MM.1S (cell line): ENCODE measurements around the gene ITPKA.

Experiments
- DNase-seq: peaks from one replicate; pipeline ENCODE4 v3.0.0-alpha.2; 2015
- H2AFZ ChIP-seq: fragments of 300-600 bp; sonication (generic); 2 replicates; pipeline ENCODE4 v1.6.0; 2016; ENCODE audit warnings: antibody characterized with exemption, low read length
- H3F3A ChIP-seq: fragments of 300-600 bp; sonication (generic); 2 replicates; pipeline ENCODE4 v1.6.1; 2016; ENCODE audit warnings: mild to moderate bottlenecking, antibody characterized with exemption, low read length, moderate library complexity, mixed read lengths; ENCODE audit not compliant: insufficient read depth
- H3K27ac ChIP-seq: fragments of 300-600 bp; sonication (generic); 2 replicates; pipeline ENCODE4 v1.5.1; 2016; ENCODE audit warnings: mild to moderate bottlenecking, low read length
- H3K27me3 ChIP-seq: fragments of 300-600 bp; sonication (generic); replicated peaks from 2 replicates; pipeline ENCODE4 v1.6.0; 2016; ENCODE audit warnings: low read length; ENCODE audit not compliant: insufficient read depth
- H3K36me3 ChIP-seq: fragments of 300-600 bp; sonication (generic); replicated peaks from 2 replicates; pipeline ENCODE4 v1.6.1; 2016; ENCODE audit warnings: mild to moderate bottlenecking, low read length, mixed read lengths; ENCODE audit not compliant: insufficient read depth
- H3K4me1 ChIP-seq: fragments of 300-600 bp; sonication (generic); 2 replicates; pipeline ENCODE4 v1.6.1; 2016; ENCODE audit warnings: low read length, mixed read lengths
- H3K4me2 ChIP-seq: fragments of 300-600 bp; sonication (generic); 2 replicates; pipeline ENCODE4 v1.6.0; 2016; ENCODE audit warnings: low read depth, low read length
- H3K4me3 ChIP-seq: fragments of 300-600 bp; sonication (generic); 2 replicates; pipeline ENCODE4 v1.5.1; 2016; ENCODE audit warnings: low read length, mixed read lengths
- H3K79me2 ChIP-seq: fragments of 300-600 bp; sonication (generic); 2 replicates; pipeline ENCODE4 v1.6.1; 2016; ENCODE audit warnings: mixed run types, low read length, mixed read lengths
- H3K9ac ChIP-seq: fragments of 300-600 bp; sonication (generic); 2 replicates; pipeline ENCODE4 v1.6.1; 2016; ENCODE audit warnings: low read length, mixed read lengths
- H3K9me2 ChIP-seq: fragments of 300-600 bp; sonication (generic); replicated peaks from 2 replicates; pipeline ENCODE4 v1.6.1; 2016; ENCODE audit warnings: mild to moderate bottlenecking, low read length, mixed read lengths; ENCODE audit not compliant: insufficient read depth
- H3K9me3 ChIP-seq: fragments of 300-600 bp; sonication (generic); replicated peaks from 2 replicates; pipeline ENCODE4 v1.6.1; 2016; ENCODE audit warnings: mild to moderate bottlenecking, low read length, mixed read lengths; ENCODE audit not compliant: insufficient read depth
- H4K20me1 ChIP-seq: fragments of 300-600 bp; sonication (generic); 2 replicates; pipeline ENCODE4 v1.6.1; 2016; ENCODE audit warnings: mild to moderate bottlenecking, low read length, moderate library complexity, mixed read lengths; ENCODE audit not compliant: insufficient read depth
- CTCF ChIP-seq: fragments of 300-600 bp; sonication (generic); IDR thresholded peaks from 2 replicates; pipeline ENCODE4 v1.5.1; 2016; ENCODE audit warnings: antibody characterized with exemption, low read length, mixed read lengths
- EZH2 ChIP-seq: fragments of 300-600 bp; sonication (generic); optimal IDR thresholded peaks from 2 replicates; pipeline ENCODE3; 2017; ENCODE audit warnings: low read depth, mild to moderate bottlenecking, antibody characterized with exemption, low read length, mixed read lengths
- EZH2phosphoT487 ChIP-seq: fragments of 300-600 bp; sonication (generic); IDR thresholded peaks from 2 replicates; pipeline ENCODE4 v1.6.1; 2018; ENCODE audit warnings: antibody characterized with exemption, low read length

Gene ITPKA

DNA sequence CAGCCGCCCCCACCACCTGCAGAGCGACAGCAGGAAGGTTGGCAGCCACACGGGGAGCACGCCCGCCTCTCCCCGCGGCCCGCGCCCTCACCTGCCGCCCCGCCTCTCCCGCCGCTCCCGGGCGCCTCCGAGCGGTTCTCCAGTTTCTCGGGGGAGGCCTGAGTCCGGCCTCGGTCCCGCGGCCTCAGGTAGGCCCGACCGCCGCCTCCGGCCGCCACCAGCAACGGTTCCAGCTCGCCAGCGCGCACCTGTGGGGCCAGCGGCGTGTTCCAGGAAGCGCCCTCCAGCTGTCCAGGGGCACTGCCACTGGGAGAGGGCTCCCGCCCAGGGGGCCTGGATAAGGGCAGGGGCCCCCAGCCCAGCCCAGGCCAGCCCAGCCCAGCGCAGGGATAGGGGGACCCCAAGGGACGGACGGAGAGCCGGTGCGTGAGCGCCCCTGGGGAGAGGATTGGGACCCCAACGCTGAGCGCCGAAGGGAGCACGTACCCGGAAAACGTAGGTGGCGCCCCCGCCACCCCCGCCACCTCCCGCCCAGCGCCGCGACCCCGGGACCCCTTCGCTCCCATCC lies 17.7 kb downstream of the ITPKA start:
- no peak overlapping the region for H3K4me3 ChIP-seq

DNA sequence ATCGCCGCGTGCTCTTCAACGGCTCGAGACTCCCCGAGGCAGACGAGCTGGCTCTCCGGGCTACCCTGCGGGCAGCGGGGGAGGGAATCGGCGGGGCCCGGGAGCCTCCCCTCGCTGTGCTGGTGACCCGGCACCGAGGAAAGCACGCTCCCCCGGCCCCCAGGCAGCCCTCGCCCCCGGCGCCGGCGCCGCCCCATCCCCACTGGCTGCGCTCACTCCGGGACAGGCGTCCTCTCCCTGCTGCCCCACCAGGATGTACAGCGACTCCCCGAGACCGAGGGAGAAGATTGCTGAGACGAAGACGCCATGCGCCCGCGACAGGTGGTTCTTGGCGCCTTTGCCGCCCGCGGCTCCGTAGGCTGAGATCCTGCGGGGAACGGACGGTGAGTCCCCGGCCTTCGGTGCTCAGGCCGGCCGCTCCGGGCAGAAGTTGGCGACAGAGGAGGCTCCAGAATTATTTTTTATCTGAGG lies 18.3 kb downstream of the ITPKA start:
- no peak overlapping the region for H3K4me3 ChIP-seq
- H3K4me1 ChIP-seq = no peaks in the 10 kb centered on the region
- H3K27ac ChIP-seq = no peak overlapping the region
- H3K9ac ChIP-seq = no peak overlapping the region
- peaks cover 12% of the 10 kb centered on the region for H3K27me3 ChIP-seq
- H2AFZ ChIP-seq = no peak overlapping the region
- TF ChIP-seq EZH2 (no peak), CTCF (no peak), EZH2phosphoT487 (no peak)
- no peaks in the 10 kb centered on the region for H3K79me2 ChIP-seq
- H4K20me1 ChIP-seq = no peaks in the 10 kb centered on the region
- no peak overlapping the region for H3K4me2 ChIP-seq
- H3F3A ChIP-seq = no peaks in the 10 kb centered on the region
- DNase-seq = no peak
- no peaks in the 10 kb centered on the region for H3K9me3 ChIP-seq
- H3K36me3 ChIP-seq = no peaks in the 10 kb centered on the region
- no peaks in the 10 kb centered on the region for H3K9me2 ChIP-seq

More for the DNA sequence above, 17.7 kb downstream of the ITPKA start:
- H4K20me1 ChIP-seq = no peaks in the 10 kb centered on the region
- no peak overlapping the region for H3K27ac ChIP-seq
- H3K9me2 ChIP-seq = no peaks in the 10 kb centered on the region
- H3K79me2 ChIP-seq = no peaks in the 10 kb centered on the region
- H3K9me3 ChIP-seq = no peaks in the 10 kb centered on the region
- H3K27me3 ChIP-seq = peaks cover 12% of the 10 kb centered on the region
- TF ChIP-seq EZH2 = no peak
- no peak for TF ChIP-seq CTCF
- no peak for TF ChIP-seq EZH2phosphoT487
- H2AFZ ChIP-seq = no peak overlapping the region
- no peak overlapping the region for H3K9ac ChIP-seq
- H3F3A ChIP-seq = no peaks in the 10 kb centered on the region
- no peak overlapping the region for H3K4me2 ChIP-seq
- no peaks in the 10 kb centered on the region for H3K36me3 ChIP-seq
- no peak for DNase-seq
- H3K4me1 ChIP-seq = no peaks in the 10 kb centered on the region

GRCh38 chr15:41512512-41512939 lies 18.9 kb downstream of the ITPKA start:
- no peaks in the 10 kb centered on the region for H3K79me2 ChIP-seq
- no peaks in the 10 kb centered on the region for H3K36me3 ChIP-seq
- H3K4me3 ChIP-seq = peak overlapping the region; percentile 36
- H3K9me3 ChIP-seq = no peaks in the 10 kb centered on the region
- H3K4me1 ChIP-seq = no peaks in the 10 kb centered on the region
- TF ChIP-seq EZH2 (no peak), CTCF (no peak), EZH2phosphoT487 (no peak)
- no peaks in the 10 kb centered on the region for H4K20me1 ChIP-seq
- H3K27ac ChIP-seq = no peak overlapping the region
- H2AFZ ChIP-seq = no peak overlapping the region
- no peaks in the 10 kb centered on the region for H3F3A ChIP-seq
- H3K9ac ChIP-seq = no peak overlapping the region
- peak overlapping the region; percentile 83 for H3K4me2 ChIP-seq
- no peaks in the 10 kb centered on the region for H3K9me2 ChIP-seq
- DNase-seq = no peak
- peaks cover 12% of the 10 kb centered on the region for H3K27me3 ChIP-seq
